ENCODE data around the gene WDR59.
A peak's percentile ranks its signal among the peaks of the same experiment; 100 is the strongest.
"Not testable (repeated sequence)": the region's sequence is repeated elsewhere in the genome, so short reads cannot be mapped to it uniquely, and the experiment has no call there.

The WDR59 gene, protein sequence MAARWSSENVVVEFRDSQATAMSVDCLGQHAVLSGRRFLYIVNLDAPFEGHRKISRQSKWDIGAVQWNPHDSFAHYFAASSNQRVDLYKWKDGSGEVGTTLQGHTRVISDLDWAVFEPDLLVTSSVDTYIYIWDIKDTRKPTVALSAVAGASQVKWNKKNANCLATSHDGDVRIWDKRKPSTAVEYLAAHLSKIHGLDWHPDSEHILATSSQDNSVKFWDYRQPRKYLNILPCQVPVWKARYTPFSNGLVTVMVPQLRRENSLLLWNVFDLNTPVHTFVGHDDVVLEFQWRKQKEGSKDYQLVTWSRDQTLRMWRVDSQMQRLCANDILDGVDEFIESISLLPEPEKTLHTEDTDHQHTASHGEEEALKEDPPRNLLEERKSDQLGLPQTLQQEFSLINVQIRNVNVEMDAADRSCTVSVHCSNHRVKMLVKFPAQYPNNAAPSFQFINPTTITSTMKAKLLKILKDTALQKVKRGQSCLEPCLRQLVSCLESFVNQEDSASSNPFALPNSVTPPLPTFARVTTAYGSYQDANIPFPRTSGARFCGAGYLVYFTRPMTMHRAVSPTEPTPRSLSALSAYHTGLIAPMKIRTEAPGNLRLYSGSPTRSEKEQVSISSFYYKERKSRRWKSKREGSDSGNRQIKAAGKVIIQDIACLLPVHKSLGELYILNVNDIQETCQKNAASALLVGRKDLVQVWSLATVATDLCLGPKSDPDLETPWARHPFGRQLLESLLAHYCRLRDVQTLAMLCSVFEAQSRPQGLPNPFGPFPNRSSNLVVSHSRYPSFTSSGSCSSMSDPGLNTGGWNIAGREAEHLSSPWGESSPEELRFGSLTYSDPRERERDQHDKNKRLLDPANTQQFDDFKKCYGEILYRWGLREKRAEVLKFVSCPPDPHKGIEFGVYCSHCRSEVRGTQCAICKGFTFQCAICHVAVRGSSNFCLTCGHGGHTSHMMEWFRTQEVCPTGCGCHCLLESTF

DNA sequence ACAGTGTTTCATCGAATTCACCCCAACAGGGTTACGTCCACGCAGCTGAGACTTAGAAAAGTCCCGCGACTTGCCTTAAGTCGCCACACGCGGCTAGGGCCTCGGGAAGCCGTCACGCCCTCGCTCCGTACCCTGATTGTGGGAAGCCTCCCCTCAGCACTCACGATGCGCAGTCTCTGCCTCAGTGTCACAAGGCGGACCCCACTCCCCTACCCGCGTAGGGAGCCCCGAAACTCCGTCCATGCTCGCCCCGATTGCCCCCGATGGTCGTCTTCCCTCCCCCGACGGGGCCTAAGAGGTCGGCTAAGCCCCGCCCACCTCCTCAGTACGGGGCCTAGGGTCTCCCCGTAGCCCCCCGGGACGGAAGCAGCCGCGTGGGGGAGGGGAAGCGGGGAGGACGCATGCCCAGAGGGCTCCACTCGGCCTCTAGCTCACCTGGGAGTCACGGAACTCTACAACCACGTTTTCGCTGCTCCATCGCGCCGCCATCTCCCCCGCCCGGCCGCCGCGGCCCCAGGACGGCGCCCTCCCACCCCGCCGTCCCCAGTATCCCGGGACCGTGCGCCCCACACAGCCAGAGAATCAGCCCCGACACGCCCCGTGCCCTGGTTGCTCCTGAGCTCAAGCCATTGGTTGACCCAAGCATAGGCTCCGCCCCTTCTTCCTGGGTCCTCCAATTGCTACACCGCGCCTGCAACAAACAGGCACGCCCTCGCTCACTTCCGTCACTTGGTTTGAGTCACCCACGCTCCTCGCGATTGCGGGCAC lies at the start of gene WDR59:
Gene WDR59 (minus strand): TSS at position 595 of the 768 bp plus-strand sequence. CDS start 106 bp downstream, at position 489.
- DNase-seq (ENCODE audit: low read depth in 2 of 2) = peak; percentile 95 to 96

DNA sequence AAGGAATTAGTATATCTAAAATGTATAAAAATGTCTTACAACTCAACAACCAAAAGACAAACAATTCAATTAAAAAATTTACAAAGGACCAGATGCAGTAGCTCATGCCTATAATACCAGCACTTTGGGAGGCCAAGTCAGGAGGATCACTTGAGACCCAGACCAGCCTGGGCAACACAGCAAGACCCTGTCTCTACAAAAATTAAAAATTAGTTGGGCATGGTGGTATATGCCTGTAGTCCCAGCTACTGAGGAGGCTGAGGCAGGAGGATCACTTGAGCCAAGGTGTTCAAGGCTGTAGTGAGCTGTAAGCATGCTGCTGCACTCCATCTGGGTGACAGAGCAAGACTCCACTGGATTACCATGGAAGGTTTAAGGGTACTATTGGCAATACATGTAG lies 47.7 kb upstream of the WDR59 start:
- no peak for DNase-seq (ENCODE audit: low read depth in 2 of 2)

DNA sequence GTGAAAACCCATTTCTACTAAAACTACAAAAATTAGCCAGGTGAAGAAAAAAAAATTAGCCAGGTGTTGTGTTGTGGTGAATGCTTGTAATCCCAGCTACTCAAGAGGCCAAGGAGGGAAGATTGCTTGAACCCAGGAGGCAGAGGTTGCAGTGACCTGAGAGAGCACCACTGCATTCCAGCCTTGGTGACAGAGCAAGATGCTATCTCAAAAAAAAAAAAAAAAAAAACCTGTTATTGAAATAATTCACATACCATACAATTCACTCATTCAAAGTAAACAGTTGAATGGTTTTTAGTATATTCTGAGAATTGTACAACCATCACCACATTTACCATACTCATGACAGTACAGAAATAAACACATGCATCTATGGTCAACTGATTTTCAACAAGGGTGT lies 44.9 kb upstream of the WDR59 start:
- no peak for DNase-seq (ENCODE audit: low read depth in 2 of 2)

DNA sequence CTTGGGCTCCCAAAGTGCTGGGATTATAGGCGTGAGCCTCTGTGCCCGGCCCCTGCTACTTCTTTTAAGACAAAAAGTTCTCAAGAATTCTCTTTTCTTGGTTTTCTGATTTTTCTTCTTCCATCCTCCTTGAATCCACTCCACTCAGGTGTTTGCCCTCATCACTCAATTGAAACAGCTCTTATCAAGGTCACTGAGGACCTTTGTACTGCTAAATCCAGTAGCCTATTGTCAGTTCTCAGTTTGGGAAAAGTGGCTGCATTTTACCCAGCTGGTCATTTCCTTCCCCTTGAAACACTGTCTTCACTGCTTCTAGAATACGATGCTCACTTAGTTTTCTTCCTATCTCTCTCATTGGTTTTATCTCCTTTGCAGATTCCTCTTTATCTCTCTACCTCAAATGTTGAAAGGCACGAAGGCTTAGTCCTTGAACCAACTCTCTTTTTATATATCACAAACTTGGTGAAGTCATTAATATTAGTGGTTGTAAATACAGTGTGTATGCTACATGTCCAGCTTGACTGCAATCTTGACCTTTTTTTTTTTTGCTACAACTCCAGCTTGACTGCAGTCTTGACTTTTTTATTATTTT lies 43.7 kb upstream of the WDR59 start:
- DNase-seq (ENCODE audit: low read depth in 2 of 2) = no peak

DNA sequence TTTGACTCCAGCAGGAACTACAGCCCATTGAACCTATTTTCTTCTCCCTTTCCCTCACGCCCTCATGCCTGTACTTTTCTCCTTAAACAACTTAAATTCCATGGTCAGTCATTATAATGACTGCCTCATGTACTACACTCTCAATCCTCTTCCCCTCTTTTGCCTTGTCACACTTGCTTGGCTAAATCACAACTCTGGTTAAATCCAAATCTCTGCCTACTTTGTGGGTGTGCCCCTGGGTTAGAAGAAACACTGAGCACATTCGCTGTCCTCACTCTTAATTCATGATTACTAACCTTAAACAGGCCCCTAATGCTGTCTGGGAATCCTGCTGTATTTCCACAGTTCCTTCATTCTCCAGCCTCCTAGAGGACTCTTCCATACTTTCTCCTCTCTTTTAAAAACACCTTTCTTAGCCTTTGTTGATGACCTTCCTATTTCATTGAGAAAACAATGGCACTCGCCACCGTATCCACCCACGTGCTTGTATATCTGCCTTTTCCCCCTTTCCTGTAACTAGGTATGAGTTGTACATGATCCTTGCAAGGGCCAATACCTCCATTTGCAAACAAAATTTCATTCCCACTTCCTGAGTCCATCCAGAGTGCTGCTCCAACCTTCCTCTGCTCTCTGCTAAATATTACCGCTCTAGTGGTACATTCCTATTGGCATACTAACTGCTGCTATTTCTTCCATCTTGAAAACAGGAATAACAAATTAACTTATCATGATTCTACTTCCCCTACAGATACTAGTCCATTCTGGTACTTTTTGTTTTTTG lies 42.8 kb upstream of the WDR59 start:
- DNase-seq (ENCODE audit: low read depth in 2 of 2) = no peak

DNA sequence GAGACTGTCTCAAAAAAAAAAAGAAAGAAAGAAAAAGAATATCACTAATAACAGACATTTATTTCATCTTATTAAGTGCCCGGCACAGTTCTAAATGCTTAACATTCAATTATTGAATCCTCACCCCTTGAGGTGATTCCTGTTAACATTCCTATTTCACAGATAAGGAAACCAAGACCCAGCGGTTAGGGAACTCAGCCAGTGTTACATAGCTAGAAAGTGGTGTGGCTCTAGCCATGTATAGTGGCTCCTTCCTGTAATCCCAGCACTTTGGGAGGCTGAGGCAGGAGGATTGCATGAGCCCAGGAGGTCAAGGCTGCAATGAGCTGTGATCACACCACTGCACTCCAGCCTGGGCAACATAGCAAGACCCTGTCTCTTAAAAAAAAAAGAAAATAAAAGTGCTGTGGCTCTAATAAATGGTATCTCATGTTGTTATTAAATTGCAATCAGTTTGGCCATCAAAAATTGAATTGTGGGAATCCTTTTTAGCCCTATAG lies 42.0 kb upstream of the WDR59 start:
- no peak for DNase-seq (ENCODE audit: low read depth in 2 of 2)

DNA sequence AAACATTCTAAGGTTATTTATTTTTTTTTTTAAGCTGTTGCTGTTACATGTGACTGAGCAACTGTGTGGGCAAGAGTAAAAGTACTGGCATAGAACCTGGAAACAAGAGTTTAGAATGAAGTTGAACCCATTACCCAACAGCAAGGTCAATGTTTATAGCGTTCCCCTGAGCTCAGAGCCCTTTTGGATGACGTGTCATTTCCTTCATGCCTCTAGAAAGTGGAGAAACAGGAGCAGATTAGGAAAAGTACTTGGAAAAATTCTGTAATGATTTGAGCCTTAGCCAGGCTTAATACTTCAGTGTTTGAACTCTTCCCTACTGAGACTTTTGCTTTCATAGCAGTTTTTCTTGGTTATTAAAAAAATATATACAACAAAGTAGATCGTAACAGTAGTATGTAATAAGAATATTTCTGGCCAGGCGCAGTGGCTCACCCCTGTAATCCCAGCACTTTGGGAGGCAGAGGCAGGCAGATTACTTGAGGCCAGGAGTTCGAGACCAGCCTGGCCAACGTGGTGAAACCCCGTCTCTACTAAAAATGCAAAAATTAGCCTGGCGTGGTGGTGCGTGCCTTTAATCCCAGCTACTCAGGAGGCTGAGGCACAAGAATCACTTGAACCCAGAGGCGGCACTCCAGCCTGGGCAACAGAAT lies 41.4 kb upstream of the WDR59 start:
- DNase-seq (ENCODE audit: low read depth in 2 of 2) = not testable (repeated sequence)

DNA sequence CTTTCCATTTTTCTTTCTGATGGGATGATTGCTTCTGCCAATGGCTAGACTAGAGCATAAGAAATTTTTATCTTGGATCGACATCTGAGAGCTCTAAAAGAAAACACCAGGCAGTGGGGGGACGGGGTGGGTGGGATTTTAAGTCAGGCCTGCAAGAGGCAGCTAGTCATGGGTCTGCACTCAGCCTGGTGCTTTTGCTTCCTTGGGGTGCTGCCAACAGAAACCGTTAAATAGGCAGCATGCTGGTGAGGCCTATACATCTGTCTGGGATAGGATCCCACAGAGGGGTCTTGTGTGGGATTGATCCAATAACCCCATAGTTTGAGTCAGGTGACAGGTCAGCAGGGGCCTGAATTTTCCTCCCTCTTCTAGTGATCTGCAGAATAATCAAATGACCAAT lies 40.8 kb upstream of the WDR59 start:
- DNase-seq (ENCODE audit: low read depth in 2 of 2) = no peak

DNA sequence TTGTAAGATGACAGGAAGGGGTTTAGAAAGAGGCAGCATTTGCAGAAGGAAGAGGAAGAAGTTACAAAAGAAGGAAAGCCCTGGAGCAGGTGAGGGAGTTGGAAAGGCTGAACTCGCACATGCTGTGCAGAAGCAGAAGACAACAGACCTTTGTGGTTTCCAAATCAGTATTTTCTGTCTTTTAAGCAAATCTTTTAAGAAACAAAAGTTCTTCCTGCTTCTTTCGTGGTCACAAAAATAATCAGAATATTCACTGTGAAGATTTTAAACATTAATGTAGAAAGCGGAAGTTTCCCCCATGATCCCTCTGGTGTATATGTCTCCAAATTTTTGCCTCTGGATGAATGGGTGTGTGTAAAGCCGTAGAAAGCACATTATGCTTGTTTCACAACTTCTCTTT lies 39.7 kb upstream of the WDR59 start:
- DNase-seq (ENCODE audit: low read depth in 2 of 2) = no peak

DNA sequence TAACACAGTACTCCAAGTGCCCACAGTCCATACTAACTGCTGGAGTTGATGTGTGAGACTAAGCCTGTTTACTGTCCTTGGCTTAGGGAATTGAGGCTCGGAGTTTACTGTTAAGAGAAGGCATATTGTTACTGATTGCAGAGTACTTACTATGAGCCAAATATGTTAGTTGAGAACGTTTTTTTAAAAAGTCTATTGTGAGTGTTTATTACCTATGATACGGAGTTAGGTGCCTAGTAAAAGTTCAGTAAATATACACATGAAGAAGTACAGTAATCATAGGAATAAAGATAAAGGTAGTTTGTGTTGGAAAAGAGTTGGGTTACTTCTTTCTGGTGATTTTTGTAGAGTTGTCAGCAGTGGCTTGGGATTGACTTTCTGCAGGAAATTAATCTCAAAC lies 39.3 kb upstream of the WDR59 start:
- DNase-seq (ENCODE audit: low read depth in 2 of 2) = no peak

DNA sequence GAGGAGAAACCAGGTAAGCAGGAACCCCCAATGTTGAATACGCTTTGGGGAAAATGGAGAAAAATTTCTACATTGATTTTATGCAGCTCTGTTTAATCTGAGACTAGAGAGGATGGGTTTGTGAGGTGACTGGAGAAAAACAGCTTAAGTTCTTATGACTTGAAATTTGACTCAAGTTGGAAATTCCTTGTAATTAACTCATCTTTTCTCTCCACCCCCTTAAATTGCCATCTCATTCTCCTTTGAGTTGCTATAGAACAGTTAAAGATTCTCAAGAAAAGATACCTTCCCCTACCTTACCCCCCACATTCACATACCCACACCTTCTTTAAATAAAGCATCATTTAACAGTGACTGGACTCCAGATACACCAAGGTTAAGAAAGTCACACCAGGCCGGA lies 38.1 kb upstream of the WDR59 start:
- DNase-seq (ENCODE audit: low read depth in 2 of 2) = no peak

DNA sequence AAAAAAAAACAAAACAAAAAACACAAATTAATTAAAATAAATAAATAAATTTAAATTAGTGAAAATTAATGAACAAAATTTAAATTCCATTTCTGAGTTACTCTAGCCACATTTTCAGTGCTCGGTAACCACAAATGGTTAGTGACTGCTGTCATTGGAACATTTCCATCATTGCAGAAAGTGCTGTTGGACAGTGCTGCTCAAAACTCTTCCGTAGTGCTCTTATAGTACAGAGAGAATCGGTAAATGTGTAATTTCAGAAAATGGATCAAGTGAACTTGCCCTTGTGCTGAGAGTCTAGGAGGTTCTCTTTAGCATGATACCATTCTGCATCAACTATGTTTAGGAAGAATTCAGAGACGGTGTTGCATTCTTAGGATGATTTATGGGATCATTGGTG lies 37.6 kb upstream of the WDR59 start:
- no peak for DNase-seq (ENCODE audit: low read depth in 2 of 2)

DNA sequence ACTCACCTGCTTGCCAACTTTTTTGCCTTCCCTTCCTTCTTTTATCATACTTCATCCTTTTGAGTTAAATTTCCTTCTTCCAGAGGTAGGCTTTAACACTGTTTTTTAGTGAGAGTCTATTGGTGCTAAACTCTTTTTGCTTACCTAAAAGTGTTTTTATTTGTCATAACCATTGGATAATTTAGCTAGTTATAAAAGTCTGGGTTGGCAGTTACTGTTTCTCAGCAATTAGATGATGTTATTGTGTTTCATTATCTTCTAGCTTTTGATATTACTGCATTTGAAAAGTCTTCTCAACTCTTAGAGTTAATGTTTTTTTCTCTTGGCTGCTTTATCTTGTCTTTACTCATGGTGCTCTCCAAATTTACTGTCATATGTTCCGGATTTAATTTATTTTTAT lies 36.5 kb upstream of the WDR59 start:
- no peak for DNase-seq (ENCODE audit: low read depth in 2 of 2)

DNA sequence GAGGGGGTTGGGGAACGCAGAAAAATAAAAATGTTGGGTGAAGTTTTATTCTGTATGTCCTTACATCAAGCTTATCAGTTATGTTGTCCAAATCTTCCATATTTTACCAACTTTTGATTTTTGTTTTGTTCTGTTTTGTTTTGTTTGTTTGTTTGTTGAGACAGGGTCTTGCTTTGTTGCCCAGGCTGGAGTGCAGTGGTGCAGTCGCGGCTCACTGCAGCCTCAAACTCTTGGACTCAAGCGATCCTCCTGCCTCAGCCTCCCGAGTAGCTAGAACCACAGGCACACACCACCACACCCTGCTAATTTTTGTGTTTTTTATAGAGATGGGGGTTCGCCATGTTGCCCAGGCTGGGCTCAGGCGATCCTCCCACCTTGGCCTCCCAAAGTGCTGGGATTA lies 34.7 kb upstream of the WDR59 start:
- DNase-seq (ENCODE audit: low read depth in 2 of 2) = no peak

DNA sequence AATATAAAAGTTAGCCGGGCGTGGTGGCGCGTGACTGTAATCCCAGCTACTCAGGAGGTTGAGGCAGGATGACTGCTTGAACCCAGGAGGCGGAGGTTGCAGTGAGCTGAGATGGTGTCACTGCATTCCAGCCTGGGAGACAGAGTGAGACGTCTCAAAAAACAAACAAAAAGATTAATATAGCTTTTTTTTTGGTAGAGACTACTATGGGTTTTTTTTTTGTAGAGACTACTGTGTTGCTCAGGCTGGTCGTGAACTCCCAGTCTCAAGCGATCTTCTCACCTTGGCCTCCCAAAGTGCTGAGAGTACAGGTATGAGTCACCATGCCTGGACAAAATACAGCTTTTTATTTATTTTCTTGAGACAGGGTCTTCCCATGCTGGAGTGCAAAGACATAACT lies 34.1 kb upstream of the WDR59 start:
- DNase-seq (ENCODE audit: low read depth in 2 of 2) = no peak

DNA sequence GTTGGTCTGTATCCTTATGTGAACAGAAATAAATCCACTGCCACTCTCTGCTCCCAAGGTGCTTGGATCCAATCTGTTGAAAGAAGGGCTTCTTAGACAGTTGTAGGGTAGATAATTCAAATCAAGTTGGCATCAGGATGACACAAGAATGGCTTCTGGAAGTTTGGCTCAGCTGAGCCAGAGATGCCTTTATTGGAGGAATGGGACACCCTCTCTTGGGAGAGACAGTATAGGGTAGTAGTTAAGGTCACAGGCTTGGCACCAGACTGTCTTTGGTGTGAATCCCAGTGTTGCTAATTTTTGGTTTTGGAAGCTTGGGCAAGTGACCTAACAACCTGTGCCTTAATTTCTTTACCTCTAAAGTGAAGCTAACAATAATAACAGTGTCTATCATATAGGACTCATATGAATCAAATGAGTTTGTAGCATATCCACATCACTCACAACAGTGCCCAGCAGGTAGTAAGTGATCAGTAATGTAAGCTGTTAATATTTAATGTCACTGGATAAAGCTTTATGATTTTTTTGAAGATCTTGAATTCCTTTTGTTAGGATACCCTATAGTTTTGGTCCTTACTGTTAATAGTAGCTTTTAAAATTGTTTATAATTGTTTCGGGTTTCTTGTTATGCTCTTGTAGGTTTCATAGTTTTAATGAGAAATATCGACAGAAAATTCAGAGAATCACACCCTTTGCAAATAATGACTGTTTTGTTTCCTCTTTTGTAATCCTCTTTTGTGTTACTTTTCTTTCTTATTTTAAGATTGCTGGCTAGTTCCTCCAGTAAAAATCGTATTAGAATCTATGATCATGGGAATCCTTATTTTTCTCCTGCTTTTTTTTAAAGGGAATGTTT lies 33.0 kb upstream of the WDR59 start:
- DNase-seq (ENCODE audit: low read depth in 2 of 2) = no peak

DNA sequence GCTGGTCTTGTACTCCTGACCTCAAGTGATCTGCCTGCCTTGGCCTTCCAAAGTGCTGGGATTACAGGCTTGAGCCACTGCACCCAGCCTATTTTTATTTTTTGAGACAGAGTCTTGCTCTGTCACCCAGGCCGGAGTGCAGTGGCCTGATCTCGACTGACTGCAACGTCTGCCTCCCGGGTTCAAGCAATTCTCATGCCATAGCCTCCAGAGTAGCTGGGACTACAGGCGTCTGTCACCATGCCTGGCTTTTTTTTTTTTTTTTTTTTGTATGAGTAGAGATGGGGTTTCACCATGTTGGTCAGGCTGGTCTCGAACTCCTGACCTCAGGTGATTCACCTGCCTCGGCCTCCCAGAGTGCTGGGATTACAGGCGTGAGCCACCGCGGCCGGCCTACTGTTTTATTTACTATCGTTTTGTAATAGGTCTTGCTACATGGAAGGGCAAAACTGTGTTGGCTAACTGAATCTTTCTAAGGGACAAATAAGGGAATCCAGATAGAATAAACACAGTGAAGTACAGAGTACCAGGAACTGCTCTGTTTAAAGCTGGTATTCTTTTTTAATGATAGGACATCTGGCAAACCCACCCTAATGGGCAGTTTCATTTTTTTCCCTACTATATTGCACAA lies 31.6 kb upstream of the WDR59 start:
- not testable (repeated sequence) for DNase-seq (ENCODE audit: low read depth in 2 of 2)

DNA sequence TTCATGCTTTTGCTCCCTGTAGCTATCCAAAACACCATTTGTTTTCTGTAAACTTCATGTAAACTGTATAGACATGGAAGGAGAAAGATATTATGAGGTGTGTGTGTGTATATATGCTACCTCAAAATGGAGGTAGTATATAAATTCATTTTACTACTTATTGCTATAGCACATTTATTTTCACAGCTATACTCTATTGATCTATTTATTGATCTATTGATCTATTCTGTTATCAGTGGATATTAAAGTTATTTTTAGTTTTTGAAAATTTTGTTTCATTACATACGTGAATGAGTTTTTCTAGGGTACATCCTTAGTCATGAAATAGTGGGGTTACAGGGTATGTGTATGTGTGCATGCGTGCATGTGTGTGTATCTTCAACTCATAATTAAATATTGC lies 29.4 kb upstream of the WDR59 start:
- no peak for DNase-seq (ENCODE audit: low read depth in 2 of 2)

DNA sequence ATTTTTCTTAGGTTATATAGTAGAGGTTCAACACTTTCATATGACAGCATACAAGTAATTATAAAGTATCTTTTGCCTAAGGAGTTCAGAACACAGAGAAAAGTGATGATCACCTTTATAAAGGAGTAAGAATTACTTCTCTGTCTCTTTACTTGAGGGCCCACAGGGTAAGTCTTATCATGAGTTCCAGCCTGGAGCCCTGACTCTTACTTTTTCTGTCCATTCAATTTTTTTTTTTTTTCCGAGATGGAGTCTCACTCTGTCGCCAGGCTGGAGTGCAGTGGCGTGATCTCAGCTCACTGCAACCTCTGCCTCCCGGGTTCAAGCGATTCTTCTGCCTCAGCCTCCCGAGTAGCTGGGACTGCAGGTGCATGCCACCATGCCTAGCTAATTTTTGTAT lies 28.2 kb upstream of the WDR59 start:
- not testable (repeated sequence) for DNase-seq (ENCODE audit: low read depth in 2 of 2)
